CD1c-positive myeloid dendritic cell (primary cell): ENCODE results near the gene WLS.
"Not testable (repeated sequence)": the region's sequence is repeated elsewhere in the genome, so short reads cannot be mapped to it uniquely, and the experiment has no call there.

Experiments
- DNase-seq: peaks from one replicate; pipeline ENCODE4 v3.0.0-alpha.2; 2016; ENCODE audit errors: extremely low spot score

WLS gene

GRCh38 chr1:68199603-68200002 lies 32.7 kb downstream of the WLS start:
- DNase-seq: no peak

GRCh38 chr1:68198752-68199151 lies 33.6 kb downstream of the WLS start:
- DNase-seq: no peak

GRCh38 chr1:68197891-68198290 lies 34.4 kb downstream of the WLS start:
- DNase-seq: no peak

GRCh38 chr1:68197461-68197860 lies 34.9 kb downstream of the WLS start:
- DNase-seq: no peak

- no peak for DNase-seq
Measured at GRCh38 chr1:68196676-68197075, 35.6 kb downstream of the WLS start.

GRCh38 chr1:68191717-68192116 lies 40.6 kb downstream of the WLS start:
- no peak for DNase-seq

GRCh38 chr1:68188644-68189340 lies 43.5 kb downstream of the WLS start:
- no peak for DNase-seq

GRCh38 chr1:68188060-68188538 lies 44.2 kb downstream of the WLS start:
- no peak for DNase-seq

GRCh38 chr1:68185743-68186142 lies 46.6 kb downstream of the WLS start:
- DNase-seq: no peak

- no peak for DNase-seq
Measured at GRCh38 chr1:68183895-68184294, 48.4 kb downstream of the WLS start.

GRCh38 chr1:68181165-68181556 lies 51.2 kb downstream of the WLS start:
- DNase-seq: no peak

GRCh38 chr1:68180441-68181164 lies 51.7 kb downstream of the WLS start:
- no peak for DNase-seq

GRCh38 chr1:68178821-68179490 lies 53.4 kb downstream of the WLS start:
- DNase-seq: no peak

- DNase-seq: no peak
Measured at GRCh38 chr1:68175621-68176398, 56.5 kb downstream of the WLS start.

GRCh38 chr1:68174738-68175113 lies 57.6 kb downstream of the WLS start:
- DNase-seq: no peak

GRCh38 chr1:68173936-68174737 lies 58.2 kb downstream of the WLS start:
- no peak for DNase-seq

GRCh38 chr1:68173283-68173935 lies 58.9 kb downstream of the WLS start:
- no peak for DNase-seq

GRCh38 chr1:68171795-68172194 lies 60.5 kb downstream of the WLS start:
- not testable (repeated sequence) for DNase-seq

GRCh38 chr1:68168545-68169171 lies 63.7 kb downstream of the WLS start:
- DNase-seq: no peak

- DNase-seq: no peak
Measured at GRCh38 chr1:68167211-68167610, 65.1 kb downstream of the WLS start.
